GM20000 (cell line): ENCODE measurements around the gene GIPC2.

Experiments
- DNase-seq: peaks from one replicate; pipeline ENCODE4 v3.0.0; 2012; ENCODE audit warnings: low spot score
- TF ChIP-seq, protein P1 (sequence below): IDR thresholded peaks from 2 replicates; pipeline ENCODE4 v1.5.1; 2012; ENCODE audit warnings: mild to moderate bottlenecking, control low read depth; ENCODE audit errors: extremely low read depth, missing control alignments

GIPC2 gene

GRCh38 chr1:78090472-78091133 lies 44.8 kb downstream of the GIPC2 start:
- DNase-seq: no peak
- TF ChIP-seq, protein P1, sequence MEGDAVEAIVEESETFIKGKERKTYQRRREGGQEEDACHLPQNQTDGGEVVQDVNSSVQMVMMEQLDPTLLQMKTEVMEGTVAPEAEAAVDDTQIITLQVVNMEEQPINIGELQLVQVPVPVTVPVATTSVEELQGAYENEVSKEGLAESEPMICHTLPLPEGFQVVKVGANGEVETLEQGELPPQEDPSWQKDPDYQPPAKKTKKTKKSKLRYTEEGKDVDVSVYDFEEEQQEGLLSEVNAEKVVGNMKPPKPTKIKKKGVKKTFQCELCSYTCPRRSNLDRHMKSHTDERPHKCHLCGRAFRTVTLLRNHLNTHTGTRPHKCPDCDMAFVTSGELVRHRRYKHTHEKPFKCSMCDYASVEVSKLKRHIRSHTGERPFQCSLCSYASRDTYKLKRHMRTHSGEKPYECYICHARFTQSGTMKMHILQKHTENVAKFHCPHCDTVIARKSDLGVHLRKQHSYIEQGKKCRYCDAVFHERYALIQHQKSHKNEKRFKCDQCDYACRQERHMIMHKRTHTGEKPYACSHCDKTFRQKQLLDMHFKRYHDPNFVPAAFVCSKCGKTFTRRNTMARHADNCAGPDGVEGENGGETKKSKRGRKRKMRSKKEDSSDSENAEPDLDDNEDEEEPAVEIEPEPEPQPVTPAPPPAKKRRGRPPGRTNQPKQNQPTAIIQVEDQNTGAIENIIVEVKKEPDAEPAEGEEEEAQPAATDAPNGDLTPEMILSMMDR: no peak

GRCh38 chr1:78091215-78091813 lies 45.5 kb downstream of the GIPC2 start:
- no peak for DNase-seq
- TF ChIP-seq, protein P1: no peak

DNA sequence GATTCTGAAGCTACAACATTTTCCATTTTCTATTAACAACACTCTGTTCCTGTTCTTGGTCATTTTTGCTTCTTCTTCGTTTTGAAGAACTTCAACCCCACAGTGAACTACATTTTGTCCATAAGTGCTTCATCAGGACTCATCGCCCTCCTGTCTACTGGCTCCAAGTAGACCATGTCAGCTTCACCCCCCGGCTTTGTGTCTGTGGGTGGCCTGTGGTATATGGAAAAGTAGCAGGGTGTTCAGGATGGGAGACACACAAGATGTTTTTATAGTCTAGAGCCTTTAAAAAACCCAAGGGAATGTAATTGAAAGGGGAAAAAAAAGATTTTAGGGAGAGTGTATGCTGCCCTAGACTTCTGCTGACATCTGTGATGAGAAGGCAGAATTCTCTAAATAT lies 46.1 kb downstream of the GIPC2 start:
- no peak for DNase-seq
- TF ChIP-seq, protein P1: no peak

DNA sequence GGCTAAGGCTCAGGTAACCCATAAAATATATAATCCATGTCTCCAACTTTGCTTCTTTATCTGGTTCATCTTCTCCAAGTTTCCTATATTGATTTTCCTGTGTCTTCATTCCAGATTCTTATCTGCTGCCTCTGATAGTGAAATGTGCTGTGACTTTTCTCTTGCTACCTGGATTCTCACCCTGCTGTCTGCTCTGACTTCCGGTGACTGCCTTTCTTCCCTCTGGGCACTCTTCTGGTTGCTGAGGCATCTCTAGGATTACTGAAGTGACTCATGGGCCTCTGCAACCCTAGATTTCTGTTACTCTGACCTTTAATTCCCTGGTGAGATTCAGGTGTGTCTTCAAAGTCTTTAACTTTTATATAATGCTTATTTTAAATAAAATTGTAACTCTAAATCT lies 46.9 kb downstream of the GIPC2 start:
- TF ChIP-seq, protein P1: no peak
- no peak for DNase-seq

DNA sequence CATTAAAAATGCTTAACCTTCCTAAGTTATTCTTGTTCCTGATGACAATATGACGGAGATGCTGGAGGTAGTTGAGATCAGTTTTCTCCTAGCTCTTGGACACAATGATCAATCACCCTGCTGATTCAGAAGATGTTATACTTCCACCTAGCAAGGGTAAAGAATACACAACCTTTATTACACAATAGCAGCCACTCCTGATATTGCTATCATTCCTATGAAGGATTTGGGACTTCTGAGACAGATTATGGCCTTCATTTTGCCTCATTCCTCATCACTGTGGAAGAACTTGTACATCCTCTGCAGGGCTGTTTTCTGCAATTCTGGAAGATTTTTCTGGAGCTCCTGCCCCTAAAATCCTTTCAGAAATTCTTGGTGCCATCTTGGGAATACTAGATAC lies 47.8 kb downstream of the GIPC2 start:
- no peak for DNase-seq
- TF ChIP-seq, protein P1: no peak

GRCh38 chr1:78094639-78095038 lies 48.9 kb downstream of the GIPC2 start:
- TF ChIP-seq, protein P1: no peak
- no peak for DNase-seq

- TF ChIP-seq, protein P1: no peak
- DNase-seq: no peak
Measured at GRCh38 chr1:78095593-78095992, 49.8 kb downstream of the GIPC2 start.
